DOHH2 (cell line): ENCODE data around the gene WDR41.

ENCODE experiments used
- H3F3A ChIP-seq: fragments of 200-600 bp; sonication (generic), shearing (Covaris generic); 2 replicates; pipeline ENCODE4 v1.6.0; 2016; ENCODE audit warnings: antibody characterized with exemption, mild to moderate bottlenecking; ENCODE audit not compliant: control insufficient read depth, insufficient read depth
- H3K27ac ChIP-seq: fragments of 200-600 bp; sonication (generic); 2 replicates; pipeline ENCODE4 v1.5.1; 2014; ENCODE audit warnings: low read depth, mild to moderate bottlenecking, low read length, moderate library complexity
- H3K27me3 ChIP-seq: fragments of 200-600 bp; sonication (generic); 2 replicates; pipeline ENCODE4 v1.6.1; 2014; ENCODE audit warnings: mild to moderate bottlenecking, low read length, mixed read lengths; ENCODE audit not compliant: control insufficient read depth
- H3K36me3 ChIP-seq: fragments of 200-600 bp; sonication (generic); 2 replicates; pipeline ENCODE4 v1.6.1; 2014; ENCODE audit warnings: mild to moderate bottlenecking, low read length, moderate library complexity, mixed read lengths; ENCODE audit not compliant: control insufficient read depth
- H3K4me1 ChIP-seq: fragments of 200-600 bp; sonication (generic); 2 replicates; pipeline ENCODE4 v1.6.1; 2014; ENCODE audit warnings: mild to moderate bottlenecking, low read length, mixed read lengths; ENCODE audit not compliant: control insufficient read depth
- H3K4me2 ChIP-seq: fragments of 200-600 bp; sonication (generic); 2 replicates; pipeline ENCODE4 v1.6.0; 2014; ENCODE audit warnings: mild to moderate bottlenecking, low read length, moderate library complexity
- H3K4me3 ChIP-seq: fragments of 200-600 bp; sonication (generic); 2 replicates; pipeline ENCODE4 v1.5.1; 2014; ENCODE audit warnings: mild to moderate bottlenecking, low read length, mixed read lengths
- H3K79me2 ChIP-seq: fragments of 200-600 bp; sonication (generic); 2 replicates; pipeline ENCODE4 v1.6.1; 2014; ENCODE audit warnings: mild to moderate bottlenecking, low read length, mixed read lengths; ENCODE audit not compliant: control insufficient read depth
- H3K9me2 ChIP-seq: fragments of 200-600 bp; sonication (generic); replicated peaks from 2 replicates; pipeline ENCODE4 v1.6.1; 2014; ENCODE audit warnings: mild to moderate bottlenecking, low read length, mixed read lengths; ENCODE audit not compliant: control insufficient read depth
- H3K9me3 ChIP-seq: fragments of 200-600 bp; sonication (generic); 2 replicates; pipeline ENCODE4 v1.6.1; 2014; ENCODE audit warnings: antibody characterized with exemption, low read length, mixed read lengths; ENCODE audit not compliant: control insufficient read depth, insufficient read depth
- H4K20me1 ChIP-seq: fragments of 200-600 bp; sonication (generic); 2 replicates; pipeline ENCODE4 v1.6.0; 2014; ENCODE audit warnings: low read depth, mild to moderate bottlenecking, antibody characterized with exemption, low read length, moderate library complexity; ENCODE audit not compliant: control insufficient read depth, insufficient read depth
- EZH2phosphoT487 ChIP-seq: fragments of 200-600 bp; sonication (generic); IDR thresholded peaks from 2 replicates; pipeline ENCODE4 v1.6.1; 2017; ENCODE audit warnings: borderline replicate concordance, mild to moderate bottlenecking, antibody characterized with exemption, low read length, moderate library complexity, mixed read lengths
- TF ChIP-seq, protein P1 (sequence below): fragments of 200-600 bp; sonication (generic); IDR thresholded peaks from one replicate; pipeline ENCODE4 v1.5.1; 2014; ENCODE audit warnings: antibody characterized with exemption, mild to moderate bottlenecking, low read depth, low read length; ENCODE audit not compliant: poor library complexity, severe bottlenecking

The WDR41 gene

DNA sequence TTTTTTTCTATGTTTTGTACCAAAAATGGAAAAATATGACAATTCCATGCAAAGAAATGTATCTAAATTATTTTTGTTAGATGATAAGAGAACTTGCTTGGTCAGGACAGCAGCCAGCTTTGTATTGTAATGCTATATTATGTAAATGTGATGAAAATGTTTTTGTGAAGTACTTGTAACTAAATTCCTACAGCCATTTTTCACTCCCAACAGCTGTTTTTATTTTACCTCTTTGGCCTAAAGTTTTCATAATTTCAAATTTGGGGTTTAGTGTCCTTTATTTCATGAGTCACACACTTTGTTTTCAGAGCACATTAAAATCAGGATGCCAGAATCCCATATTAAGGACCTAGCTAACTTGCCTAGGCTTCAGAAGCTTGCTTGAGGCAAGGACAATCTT lies 64.1 kb downstream of the WDR41 start:
- Histone ChIP-seq H3K4me1 (peaks cover 14% of the 10 kb centered on the region), H3K9me3 (no peaks in the 10 kb centered on the region), H3K36me3 (peaks cover 31% of the 10 kb centered on the region), H3K79me2 (no peaks in the 10 kb centered on the region), H3K27ac (no peak overlapping the region), H4K20me1 (no peaks in the 10 kb centered on the region), H3K9me2 (no peaks in the 10 kb centered on the region), H3K4me2 (no peak overlapping the region), H3K27me3 (no peaks in the 10 kb centered on the region), H3F3A (no peaks in the 10 kb centered on the region), H3K4me3 (no peak overlapping the region)
- TF ChIP-seq, protein P1, sequence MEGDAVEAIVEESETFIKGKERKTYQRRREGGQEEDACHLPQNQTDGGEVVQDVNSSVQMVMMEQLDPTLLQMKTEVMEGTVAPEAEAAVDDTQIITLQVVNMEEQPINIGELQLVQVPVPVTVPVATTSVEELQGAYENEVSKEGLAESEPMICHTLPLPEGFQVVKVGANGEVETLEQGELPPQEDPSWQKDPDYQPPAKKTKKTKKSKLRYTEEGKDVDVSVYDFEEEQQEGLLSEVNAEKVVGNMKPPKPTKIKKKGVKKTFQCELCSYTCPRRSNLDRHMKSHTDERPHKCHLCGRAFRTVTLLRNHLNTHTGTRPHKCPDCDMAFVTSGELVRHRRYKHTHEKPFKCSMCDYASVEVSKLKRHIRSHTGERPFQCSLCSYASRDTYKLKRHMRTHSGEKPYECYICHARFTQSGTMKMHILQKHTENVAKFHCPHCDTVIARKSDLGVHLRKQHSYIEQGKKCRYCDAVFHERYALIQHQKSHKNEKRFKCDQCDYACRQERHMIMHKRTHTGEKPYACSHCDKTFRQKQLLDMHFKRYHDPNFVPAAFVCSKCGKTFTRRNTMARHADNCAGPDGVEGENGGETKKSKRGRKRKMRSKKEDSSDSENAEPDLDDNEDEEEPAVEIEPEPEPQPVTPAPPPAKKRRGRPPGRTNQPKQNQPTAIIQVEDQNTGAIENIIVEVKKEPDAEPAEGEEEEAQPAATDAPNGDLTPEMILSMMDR = no peak
- TF ChIP-seq EZH2phosphoT487 = no peak

DNA sequence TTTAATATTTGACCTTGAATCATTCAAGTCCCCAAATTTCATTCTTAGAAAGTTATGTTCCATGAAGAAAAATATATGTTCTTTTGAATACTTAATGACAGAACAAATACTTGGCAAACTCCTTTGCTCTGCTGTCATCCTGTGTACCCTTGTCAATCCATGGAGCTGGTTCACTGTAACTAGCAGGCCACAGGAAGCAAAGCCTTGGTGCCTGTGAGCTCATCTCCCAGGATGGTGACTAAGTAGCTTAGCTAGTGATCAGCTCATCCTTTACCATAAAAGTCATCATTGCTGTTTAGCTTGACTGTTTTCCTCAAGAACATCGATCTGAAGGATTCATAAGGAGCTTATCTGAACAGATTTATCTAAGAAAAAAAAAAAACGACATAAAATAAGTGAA lies 65.4 kb downstream of the WDR41 start:
- no peak overlapping the region for H3K4me3 ChIP-seq

DNA sequence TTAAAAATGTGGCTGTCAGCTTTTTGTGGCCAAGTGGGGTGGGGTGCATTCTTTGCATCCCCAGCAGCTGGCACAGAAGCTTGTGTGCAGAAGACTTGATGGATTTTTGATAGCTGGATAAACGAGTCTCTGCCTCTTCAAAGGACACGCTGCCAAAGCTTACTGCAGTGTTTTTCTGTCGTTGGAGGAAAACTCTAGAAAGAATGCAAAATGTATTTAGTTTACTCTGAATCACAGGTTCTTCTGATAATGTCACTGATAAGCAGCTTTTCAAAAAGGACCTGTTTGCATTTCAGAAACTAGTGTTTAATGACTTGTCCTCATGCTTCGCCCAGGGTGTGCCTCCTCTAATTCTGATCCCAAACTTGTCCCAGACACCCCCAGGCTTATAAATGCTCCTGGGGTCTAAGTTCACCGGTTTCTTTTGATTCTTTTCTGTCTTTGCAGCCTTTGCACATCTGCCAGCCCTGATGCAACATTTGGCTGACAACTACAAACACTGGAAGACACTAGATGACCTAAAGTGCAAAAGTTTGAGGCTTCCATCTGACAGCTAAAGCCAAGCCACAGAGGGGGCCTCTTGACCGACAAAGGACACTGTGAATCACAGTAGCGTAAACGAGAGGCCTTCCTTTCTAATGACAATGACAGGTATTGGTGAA lies 66.0 kb downstream of the WDR41 start:
- Histone ChIP-seq H4K20me1 (no peaks in the 10 kb centered on the region), H3K4me1 (peaks cover 14% of the 10 kb centered on the region), H3K4me3 (no peak overlapping the region), H3K36me3 (peaks cover 13% of the 10 kb centered on the region), H3K4me2 (no peak overlapping the region), H3K9me3 (no peaks in the 10 kb centered on the region), H3F3A (no peaks in the 10 kb centered on the region), H3K9me2 (no peaks in the 10 kb centered on the region), H3K79me2 (no peaks in the 10 kb centered on the region), H3K27me3 (no peaks in the 10 kb centered on the region), H3K27ac (no peak overlapping the region)
- TF ChIP-seq, protein P1 = no peak
- no peak for TF ChIP-seq EZH2phosphoT487

More for the DNA sequence above, 65.4 kb downstream of the WDR41 start:
- no peaks in the 10 kb centered on the region for H3K9me2 ChIP-seq
- peaks cover 14% of the 10 kb centered on the region for H3K4me1 ChIP-seq
- peaks cover 18% of the 10 kb centered on the region for H3K36me3 ChIP-seq
- H3F3A ChIP-seq = no peaks in the 10 kb centered on the region
- no peaks in the 10 kb centered on the region for H3K27me3 ChIP-seq
- no peaks in the 10 kb centered on the region for H4K20me1 ChIP-seq
- H3K79me2 ChIP-seq = no peaks in the 10 kb centered on the region
- no peak overlapping the region for H3K4me2 ChIP-seq
- no peak for TF ChIP-seq EZH2phosphoT487
- TF ChIP-seq, protein P1 = no peak
- no peak overlapping the region for H3K27ac ChIP-seq
- no peaks in the 10 kb centered on the region for H3K9me3 ChIP-seq
